Measurements from ENCODE around the gene TGFBR3L. TPM values are rescaled to one million over a fixed set of nuclear protein-coding genes. Genes with fewer than 3 reads are reported as not detected.

TGFBR3L gene
- total and polyA plus RNA-seq, 2 of the 8 experiments (the other 6 are each of a cell fraction or from before 2014, with no cell fraction given), result 3.1 to 3.7 TPM

- WGBS, 2 experiments (ENCODE audit: extremely low coverage in 1 of 2, insufficient coverage in 1 of 2, insufficient read length in 1 of 2, insufficient replicate concordance in 2 of 2, low coverage in 1 of 2, low lambda C conversion rate in 2 of 2, missing lambda C conversion rate in 1 of 2), result 93% methylated on average over 7 of the region's 7 CpGs; no CpG with 5 or more reads in 1 of the 2 experiments
- H3K4ac ChIP-seq (replicated peaks; ENCODE audit: insufficient read length, low read depth, low read length), result no peak overlapping the region
- H4K8ac ChIP-seq (ENCODE audit: extremely low read depth, insufficient read depth, low read length), result no peak overlapping the region
- H3K27ac ChIP-seq (ENCODE audit: low read depth, low read length), result no peak overlapping the region
- H3K79me2 ChIP-seq (ENCODE audit: control insufficient read depth in 1 of 2, insufficient read depth in 2 of 2, low read length in 2 of 2), result peaks cover 0 to 15% of the 10 kb centered on the region in 2 experiments; a peak in 2 of 4 replicates
- no peak overlapping the region for H4K5ac ChIP-seq (ENCODE audit: insufficient read length, low read depth, low read length)
- no peak overlapping the region for H3K23ac ChIP-seq (ENCODE audit: insufficient read length)
- DNase-seq (ENCODE audit: low read depth in 1 of 2, low spot score in 2 of 2) (no peak), FAIRE-seq (no peak)
- H2BK5ac ChIP-seq (ENCODE audit: low read depth, low read length), result no peak overlapping the region
- H2BK15ac ChIP-seq (ENCODE audit: low read length), result no peak overlapping the region
- no peaks in the 10 kb centered on the region for H3K9me3 ChIP-seq (ENCODE audit: insufficient read depth in 2 of 2, low read depth in 1 of 2, low read length in 1 of 2)
- no peaks in the 10 kb centered on the region; a peak in 2 of 8 replicates for H3K36me3 ChIP-seq (ENCODE audit: control insufficient read depth in 2 of 4, insufficient read depth in 4 of 4, low read length in 3 of 4)
- peaks cover 0 to 13% (median 7%) of the 10 kb centered on the region in 4 experiments; a peak in 5 of 7 replicates for H3K4me1 ChIP-seq (replicated peaks in 1 of 4; ENCODE audit: control insufficient read depth in 3 of 4, insufficient read depth in 4 of 4, low read length in 3 of 4)
- H3K56ac ChIP-seq (replicated peaks; ENCODE audit: insufficient read length, low read depth, low read length), result no peak overlapping the region
- peaks cover 13% of the 10 kb centered on the region for H3K23me2 ChIP-seq (ENCODE audit: low read depth, low read length)
- H3K4me2 ChIP-seq (ENCODE audit: insufficient read depth in 1 of 2, low read depth in 2 of 2, low read length in 2 of 2), result no peak overlapping the region
- H3K14ac ChIP-seq (ENCODE audit: insufficient read length), result no peak overlapping the region
- H4K91ac ChIP-seq (replicated peaks; ENCODE audit: insufficient read length, low read length), result no peak overlapping the region
- H3K27me3 ChIP-seq (replicated peaks in 1 of 4; ENCODE audit: control insufficient read depth in 3 of 4, extremely low read depth in 1 of 4, insufficient read depth in 3 of 4, low read length in 3 of 4), result no peaks in the 10 kb centered on the region
- no peak overlapping the region for H2AK5ac ChIP-seq (ENCODE audit: low read depth, low read length)
- no peak overlapping the region for H3K4me3 ChIP-seq (ENCODE audit: extremely low read depth in 1 of 4, insufficient read depth in 2 of 4, low read depth in 3 of 4, low read length in 4 of 4)
- H2BK20ac ChIP-seq (ENCODE audit: low read length), result no peak overlapping the region
- no peaks in the 10 kb centered on the region for H4K20me1 ChIP-seq (replicated peaks in 1 of 2; ENCODE audit: control insufficient read depth in 1 of 2, insufficient read depth in 2 of 2, low read length in 2 of 2)
- H2BK12ac ChIP-seq (ENCODE audit: low read depth, low read length), result no peak overlapping the region
- ChIA-PET CTCF (ENCODE audit: partially characterized antibody) (interaction anchor here (0.6 to 4.9 kb wide), 18 partner anchors 10 to 1393 kb away, joined by 3 to 21 read pairs (median 4); partner anchors contain the start of genes LRRC8E and TGFBR3L), POLR2A (ENCODE audit: partially characterized antibody) (interaction anchor here (0.7 to 5.0 kb wide), 13 partner anchors 7 to 48 kb away, joined by 3 to 22 read pairs (median 7); partner anchors contain the start of genes LRRC8E, SNAPC2, TGFBR3L and TIMM44)
- no peak overlapping the region for H3K18ac ChIP-seq (ENCODE audit: extremely low read depth, low read length)
- no peak for TF ChIP-seq EP300 (IDR thresholded peaks at IDR 0.05; ENCODE audit: borderline replicate concordance in 1 of 2, low read depth in 2 of 2, low read length in 2 of 2)
- no peak for TF ChIP-seq SP1 (IDR thresholded peaks at IDR 0.05; ENCODE audit: low read depth, low read length)
- TF ChIP-seq YY1 (IDR thresholded peaks at IDR 0.05; ENCODE audit: low read depth, low read length), result no peak
- no peak for TF ChIP-seq TCF12 (IDR thresholded peaks at IDR 0.05; ENCODE audit: low read depth, low read length)
- TF ChIP-seq ZNF274 (IDR thresholded peaks at IDR 0.05; ENCODE audit: borderline replicate concordance, extremely low read depth, low read length), result no peak
- TF ChIP-seq SIN3A (conservative IDR thresholded peaks at IDR 0.05 in 1 of 2, IDR thresholded peaks at IDR 0.05 in 1 of 2; ENCODE audit: low read depth in 1 of 2, low read length in 2 of 2), result no peak
- no peak overlapping the region for H2BK120ac ChIP-seq (replicated peaks; ENCODE audit: low read depth, low read length)
- no peak overlapping the region for H2AFZ ChIP-seq (ENCODE audit: low read length)
- no peak overlapping the region for H3K9ac ChIP-seq (replicated peaks in 1 of 4; ENCODE audit: extremely low read depth in 1 of 4, low read depth in 3 of 4, low read length in 3 of 4)
- peaks cover 9% of the 10 kb centered on the region for H3K79me1 ChIP-seq (ENCODE audit: low read depth, low read length)
Measured at GRCh38 chr19:7901337-7901736, 13.3 kb upstream of the TGFBR3L start.

Measured in H1 (cell line).